PFSK-1 (cell line): ENCODE results near the gene MTG2.

Experiments
- FOXP2 ChIP-seq: optimal IDR thresholded peaks from 2 replicates; pipeline ENCODE3; 2011; ENCODE audit warnings: borderline replicate concordance, control low read depth, inconsistent platforms; ENCODE audit not compliant: insufficient read depth; ENCODE audit errors: extremely low read length, extremely low read depth
- POLR2AphosphoS5 ChIP-seq: IDR thresholded peaks from 2 replicates; pipeline ENCODE4 v1.6.1; 2012; ENCODE audit warnings: low read depth, mild to moderate bottlenecking, control low read depth, low read length, moderate library complexity
- REST ChIP-seq, 2 experiments: IDR thresholded peaks; 2 replicates each; pipeline versions ENCODE4 v1.6.1 to v1.8.0; 2011 to 2012; ENCODE audit warnings: low read depth in 2 of 2, low read length in 2 of 2, control low read depth in 1 of 2, inconsistent platforms in 1 of 2, mild to moderate bottlenecking in 1 of 2, moderate library complexity in 1 of 2; ENCODE audit not compliant: insufficient read depth in 1 of 2
- SIN3A ChIP-seq: IDR thresholded peaks from 2 replicates; pipeline ENCODE4 v1.6.1; 2012; ENCODE audit warnings: mild to moderate bottlenecking, low read length, moderate library complexity, borderline replicate concordance; ENCODE audit not compliant: insufficient read depth
- TAF1 ChIP-seq: IDR thresholded peaks from 2 replicates; pipeline ENCODE4 v1.6.1; 2012; ENCODE audit warnings: low read length, control low read depth, borderline replicate concordance; ENCODE audit not compliant: insufficient read depth

MTG2 gene

DNA sequence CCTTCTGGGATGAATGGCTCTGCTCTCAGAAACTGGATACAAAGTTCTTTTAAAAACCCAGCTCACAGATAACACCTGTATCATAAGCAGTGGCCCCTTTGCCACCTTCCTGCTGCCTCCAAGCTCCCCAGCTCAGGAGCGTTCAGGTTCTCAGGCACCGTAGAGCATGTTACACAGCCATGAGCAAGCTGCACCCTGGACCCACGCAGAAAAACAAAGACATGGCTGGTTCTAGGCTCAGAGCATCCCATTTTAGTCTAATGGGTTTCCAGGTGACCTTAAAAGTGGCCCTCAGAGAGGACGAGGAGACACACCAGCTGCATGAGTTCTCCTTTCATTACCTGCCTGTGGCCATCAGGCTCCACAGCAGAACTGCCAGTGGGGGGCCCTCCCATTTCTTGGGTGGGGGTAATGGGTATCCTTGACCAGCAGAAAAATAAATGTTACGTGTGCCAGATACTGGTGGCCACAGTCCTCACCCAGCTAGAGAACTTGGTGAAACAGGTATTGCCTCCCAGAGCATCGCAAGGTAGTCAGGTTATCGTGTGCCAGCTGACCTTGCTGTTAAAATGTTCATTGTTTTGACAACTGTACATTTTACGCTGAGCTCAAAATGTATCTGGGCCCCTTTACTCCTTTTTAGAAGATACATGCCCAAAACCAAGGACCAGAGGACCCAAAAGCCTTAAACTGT lies 47.1 kb upstream of the MTG2 start:
- TF ChIP-seq SIN3A, result no peak

DNA sequence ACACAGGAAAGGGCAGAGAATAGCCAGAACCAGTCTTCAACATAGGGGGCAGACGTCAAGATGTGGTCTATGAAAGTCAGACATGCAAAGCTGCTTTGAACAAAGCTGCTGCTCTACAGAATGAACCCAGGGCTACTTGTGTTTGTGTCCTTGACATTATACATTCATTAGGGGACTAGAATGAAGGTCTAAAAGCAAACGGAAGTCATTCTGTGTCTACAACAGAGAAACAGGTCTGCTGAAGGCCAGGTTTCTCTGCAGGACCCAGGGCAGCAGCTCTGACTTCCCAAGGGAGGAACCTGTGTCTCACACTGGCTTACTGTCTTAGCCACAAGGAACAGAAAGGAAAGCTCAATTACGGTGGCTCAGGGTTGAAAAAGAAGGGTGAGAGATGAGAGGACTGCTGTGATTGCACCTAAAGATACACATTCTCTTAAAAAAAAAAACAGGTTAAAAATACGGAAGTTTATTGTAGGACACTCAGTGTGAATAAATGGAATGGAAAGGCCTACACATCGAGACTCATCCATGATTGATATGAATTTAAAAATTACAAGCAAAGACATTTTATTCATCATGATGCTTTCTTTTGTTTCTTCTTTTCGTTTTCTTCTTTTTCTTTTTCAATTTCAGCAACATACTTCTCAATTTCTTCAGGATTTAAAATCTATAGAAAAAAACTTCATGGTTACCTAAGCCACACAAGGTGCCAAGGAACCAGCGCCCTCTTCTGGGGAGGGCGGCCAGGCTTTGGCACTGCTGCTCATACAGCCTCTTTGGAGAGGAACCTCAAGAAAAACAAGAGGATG lies 46.3 kb upstream of the MTG2 start:
- no peak for TF ChIP-seq FOXP2
- no peak for TF ChIP-seq REST (IDR thresholded peaks at IDR 0.05; ENCODE audit: insufficient read depth in 1 of 2, low read depth in 2 of 2, low read length in 2 of 2)
- no peak for TF ChIP-seq SIN3A
- no peak for TF ChIP-seq POLR2AphosphoS5
- TF ChIP-seq TAF1, result no peak

- TF ChIP-seq FOXP2, result no peak
- no peak for TF ChIP-seq TAF1
- TF ChIP-seq REST (IDR thresholded peaks at IDR 0.05; ENCODE audit: insufficient read depth in 1 of 2, low read depth in 2 of 2, low read length in 2 of 2), result no peak
- no peak for TF ChIP-seq SIN3A
- 0 out of 2 replicates have a peak, but pooled peaks have one; percentile 3 for TF ChIP-seq POLR2AphosphoS5
Observed at GRCh38 chr20:62137092-62137384, 45.8 kb upstream of the MTG2 start.

- TF ChIP-seq FOXP2, result no peak
- no peak for TF ChIP-seq TAF1
- TF ChIP-seq SIN3A, result no peak
- TF ChIP-seq POLR2AphosphoS5, result no peak
- TF ChIP-seq REST (IDR thresholded peaks at IDR 0.05; ENCODE audit: insufficient read depth in 1 of 2, low read depth in 2 of 2, low read length in 2 of 2), result no peak
Observed at GRCh38 chr20:62137478-62138203, 45.2 kb upstream of the MTG2 start.

DNA sequence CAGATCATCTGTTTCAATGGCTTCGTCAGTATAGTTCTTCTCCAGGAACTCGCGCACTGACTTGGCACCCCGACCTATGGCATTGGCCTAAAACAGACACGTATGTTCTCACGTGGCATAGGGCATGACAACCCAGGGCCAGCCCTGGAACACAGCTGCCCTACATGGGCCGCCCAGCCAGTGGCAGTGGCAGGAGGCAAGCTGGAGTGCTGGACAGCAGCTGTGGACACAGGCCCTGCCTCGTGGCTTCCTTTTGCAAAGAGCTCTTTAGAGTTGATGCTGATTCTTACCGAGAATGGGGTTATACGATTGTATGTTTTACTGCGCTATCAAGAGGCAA lies 44.7 kb upstream of the MTG2 start:
- TF ChIP-seq REST (IDR thresholded peaks at IDR 0.05; ENCODE audit: insufficient read depth in 1 of 2, low read depth in 2 of 2, low read length in 2 of 2), result peak in 1 of 2 experiments; percentile 69; a peak in 2 of 4 replicates
- TF ChIP-seq POLR2AphosphoS5, result no peak
